Measurements from ENCODE around the gene FAXC. TPM values are rescaled to one million over a fixed set of nuclear protein-coding genes. Genes with fewer than 3 reads are reported as not detected.

The FAXC gene
- total RNA-seq (not detected), polyA plus RNA-seq (not detected), total RNA-seq (not detected)

GRCh38 chr6:99349171-99350141 lies at the start of gene FAXC:
Gene FAXC, minus strand, starts transcription at chr6:99349674. Its CDS starts 302 bp downstream, at chr6:99349372.
- ATAC-seq (no peak), DNase-seq (peak in 1 of 9 donors; percentile 40)
- ChIA-PET POLR2A (no interaction called here), CTCF (no interaction called here)
- Histone ChIP-seq H3K27me3 (ENCODE audit: control insufficient read depth in 2 of 2, insufficient read depth in 2 of 2, low read length in 2 of 2) (peaks cover 0 to 23% of the 10 kb centered on the region in 2 donors), H3K4me3 (ENCODE audit: low read length) (no peak within 1 kb of the TSS), H3K4me1 (ENCODE audit: control insufficient read depth in 2 of 2, insufficient read depth in 2 of 2, low read length in 2 of 2) (no peaks in the 10 kb centered on the region), H3K9me3 (ENCODE audit: control insufficient read depth in 2 of 3, low read length in 3 of 3) (no peaks in the 10 kb centered on the region), H3K36me3 (ENCODE audit: control insufficient read depth in 2 of 3, insufficient read depth in 3 of 3, low read length in 3 of 3) (no peaks in the 10 kb centered on the region), H3K27ac (ENCODE audit: low read depth, low read length) (no peak within 1 kb of the TSS)
- Mint-ChIP-seq H3K4me1 (peaks cover 0 to 5% (median 3%) of the 10 kb centered on the region in 7 donors), H3K27me3 (peaks cover 61 to 76% (median 65%) of the 10 kb centered on the region in 5 donors), H3K27ac (no peak within 1 kb of the TSS), H3K36me3 (no peaks in the 10 kb centered on the region), H3K4me3 (peak within 1 kb of the TSS in 7 of 10 donors; percentile 33 to 58 (median 52)), H3K9me3 (peaks cover 0 to 1% (median 0%) of the 10 kb centered on the region in 11 donors)
- intact Hi-C loops (cut with micrococcal nuclease) = no loop called here

- H3K27ac ChIP-seq (ENCODE audit: low read depth, low read length) = no peak overlapping the region
- CTCF ChIA-PET = no interaction called here
- no peak overlapping the region for H3K4me3 ChIP-seq (ENCODE audit: low read length)
- no peaks in the 10 kb centered on the region for H3K27me3 ChIP-seq (ENCODE audit: control insufficient read depth in 2 of 2, insufficient read depth in 2 of 2, low read length in 2 of 2)
- POLR2A ChIA-PET = interaction anchor here (0.7 to 4.5 kb wide), 3 partner anchors 10 to 28 kb away, joined by 3 to 34 read pairs (median 3); partner anchors contain the start of gene PNISR
- H3K4me1 ChIP-seq (ENCODE audit: control insufficient read depth in 2 of 2, insufficient read depth in 2 of 2, low read length in 2 of 2) = peaks cover 0 to 3% of the 10 kb centered on the region in 2 donors
- Mint-ChIP-seq H3K9me3 (peaks cover 0 to 4% (median 0%) of the 10 kb centered on the region in 11 donors), H3K27ac (peak overlapping the region in 3 of 9 donors; percentile 8 to 61 (median 16)), H3K27me3 (no peaks in the 10 kb centered on the region), H3K36me3 (peaks cover 11 to 20% (median 17%) of the 10 kb centered on the region in 5 donors), H3K4me1 (peaks cover 6 to 28% (median 16%) of the 10 kb centered on the region in 7 donors), H3K4me3 (no peak overlapping the region)
- no peaks in the 10 kb centered on the region for H3K9me3 ChIP-seq (ENCODE audit: control insufficient read depth in 2 of 3, low read length in 3 of 3)
- peak; percentile 28 for ATAC-seq
- no peak for DNase-seq
- intact Hi-C loops (cut with micrococcal nuclease) = no loop called here
- peaks cover 9 to 28% (median 15%) of the 10 kb centered on the region in 3 experiments for H3K36me3 ChIP-seq (ENCODE audit: control insufficient read depth in 2 of 3, insufficient read depth in 3 of 3, low read length in 3 of 3)
Observed at GRCh38 chr6:99397287-99397686, 47.8 kb upstream of the FAXC start.

- POLR2A ChIA-PET = interaction anchor here (0.6 to 4.5 kb wide), 7 partner anchors 9 to 175 kb away, joined by 3 to 34 read pairs (median 4); partner anchors contain the start of genes CCNC and PNISR
- H3K36me3 Mint-ChIP-seq = peaks cover 0 to 3% (median under 1%) of the 10 kb centered on the region in 5 donors
Observed at GRCh38 chr6:99393698-99394531, 44.4 kb upstream of the FAXC start, which contains the start of gene COQ3. Gene COQ3, minus strand, starts transcription at chr6:99394195. Its CDS starts 16 bp downstream, at chr6:99394179.

GRCh38 chr6:99393366-99393697 lies 43.9 kb upstream of the FAXC start:
- Mint-ChIP-seq H3K27me3 (no peaks in the 10 kb centered on the region), H3K9me3 (no peaks in the 10 kb centered on the region), H3K4me3 (peak overlapping the region; percentile 89 to 97 (median 93)), H3K27ac (peak overlapping the region in 8 of 9 donors; percentile 54 to 95 (median 92)), H3K4me1 (peaks cover 13 to 31% (median 21%) of the 10 kb centered on the region in 7 donors), H3K36me3 (peaks cover 0 to 3% (median 1%) of the 10 kb centered on the region in 5 donors)
- Histone ChIP-seq H3K27me3 (ENCODE audit: control insufficient read depth in 2 of 2, insufficient read depth in 2 of 2, low read length in 2 of 2) (no peaks in the 10 kb centered on the region), H3K36me3 (ENCODE audit: control insufficient read depth in 2 of 3, insufficient read depth in 3 of 3, low read length in 3 of 3) (peaks cover 0 to 5% (median 0%) of the 10 kb centered on the region in 3 experiments), H3K4me3 (ENCODE audit: low read length) (peak overlapping the region; percentile 77), H3K9me3 (ENCODE audit: control insufficient read depth in 2 of 3, low read length in 3 of 3) (no peaks in the 10 kb centered on the region), H3K4me1 (ENCODE audit: control insufficient read depth in 2 of 2, insufficient read depth in 2 of 2, low read length in 2 of 2) (peaks cover 0 to 3% of the 10 kb centered on the region in 2 donors), H3K27ac (ENCODE audit: low read depth, low read length) (peak overlapping the region; percentile 75)
- ChIA-PET CTCF (interaction anchor here (1.5 kb wide), 1 partner anchor 41 kb away, joined by 4 read pairs; no protein-coding TSS in a partner anchor), POLR2A (interaction anchor here (0.6 to 4.5 kb wide), 6 partner anchors 9 to 175 kb away, joined by 3 to 34 read pairs (median 4); partner anchors contain the start of genes CCNC and PNISR)
- DNase-seq (no peak), ATAC-seq (no peak)
- intact Hi-C loops (cut with micrococcal nuclease) = loop anchor here in 1 of 2 donors (1.0 kb wide), 1 partner anchor 63 kb away; no protein-coding TSS in a partner anchor

More at GRCh38 chr6:99393698-99394531, 44.4 kb upstream of the FAXC start, which contains the start of gene COQ3:
- H3K4me3 Mint-ChIP-seq = peak within 1 kb of the TSS; percentile 89 to 97 (median 93)
- H3K9me3 Mint-ChIP-seq = no peaks in the 10 kb centered on the region
- CTCF ChIA-PET = interaction anchor here (0.6 to 1.5 kb wide), 2 partner anchors 41 to 196 kb away, joined by 4 to 6 read pairs; no protein-coding TSS in a partner anchor
- H3K27me3 Mint-ChIP-seq = no peaks in the 10 kb centered on the region
- Histone ChIP-seq H3K36me3 (ENCODE audit: control insufficient read depth in 2 of 3, insufficient read depth in 3 of 3, low read length in 3 of 3) (peaks cover 0 to 7% (median 0%) of the 10 kb centered on the region in 3 experiments), H3K4me3 (ENCODE audit: low read length) (peak within 1 kb of the TSS; percentile 77), H3K27me3 (ENCODE audit: control insufficient read depth in 2 of 2, insufficient read depth in 2 of 2, low read length in 2 of 2) (no peaks in the 10 kb centered on the region), H3K9me3 (ENCODE audit: control insufficient read depth in 2 of 3, low read length in 3 of 3) (no peaks in the 10 kb centered on the region), H3K4me1 (ENCODE audit: control insufficient read depth in 2 of 2, insufficient read depth in 2 of 2, low read length in 2 of 2) (peaks cover 0 to 3% of the 10 kb centered on the region in 2 donors), H3K27ac (ENCODE audit: low read depth, low read length) (peak within 1 kb of the TSS; percentile 75)
- intact Hi-C loops (cut with micrococcal nuclease) = loop anchor here (1.0 kb wide), 2 partner anchors 31 to 64 kb away; partner anchors contain the start of gene PNISR (in 2 of the 2)
- H3K4me1 Mint-ChIP-seq = peaks cover 13 to 31% (median 21%) of the 10 kb centered on the region in 7 donors
- ATAC-seq (peak; percentile 65), DNase-seq (peak; percentile 48 to 79 (median 57))
- H3K27ac Mint-ChIP-seq = peak within 1 kb of the TSS; percentile 72 to 95 (median 93)

- Histone ChIP-seq H3K27ac (ENCODE audit: low read depth, low read length) (no peak overlapping the region), H3K9me3 (ENCODE audit: control insufficient read depth in 2 of 3, low read length in 3 of 3) (no peaks in the 10 kb centered on the region), H3K4me1 (ENCODE audit: control insufficient read depth in 2 of 2, insufficient read depth in 2 of 2, low read length in 2 of 2) (peaks cover 0 to 3% of the 10 kb centered on the region in 2 donors), H3K36me3 (ENCODE audit: control insufficient read depth in 2 of 3, insufficient read depth in 3 of 3, low read length in 3 of 3) (peaks cover 0 to 5% (median 0%) of the 10 kb centered on the region in 3 experiments), H3K4me3 (ENCODE audit: low read length) (no peak overlapping the region), H3K27me3 (ENCODE audit: control insufficient read depth in 2 of 2, insufficient read depth in 2 of 2, low read length in 2 of 2) (no peaks in the 10 kb centered on the region)
- DNase-seq (no peak), ATAC-seq (no peak)
- H3K4me3 Mint-ChIP-seq = no peak overlapping the region
- peaks cover 0 to 3% (median 0%) of the 10 kb centered on the region in 5 donors for H3K36me3 Mint-ChIP-seq
- H3K27ac Mint-ChIP-seq = no peak overlapping the region
- H3K9me3 Mint-ChIP-seq = no peaks in the 10 kb centered on the region
- ChIA-PET POLR2A (no interaction called here), CTCF (no interaction called here)
- intact Hi-C loops (cut with micrococcal nuclease) = no loop called here
- H3K4me1 Mint-ChIP-seq = peaks cover 13 to 37% (median 21%) of the 10 kb centered on the region in 7 donors
- H3K27me3 Mint-ChIP-seq = no peaks in the 10 kb centered on the region
Observed at GRCh38 chr6:99390896-99391295, 41.4 kb upstream of the FAXC start.

GRCh38 chr6:99384507-99384906 lies 35.0 kb upstream of the FAXC start:
- no peaks in the 10 kb centered on the region for H3K27me3 Mint-ChIP-seq
- H3K27ac ChIP-seq (ENCODE audit: low read depth, low read length) = no peak overlapping the region
- no peaks in the 10 kb centered on the region for H3K9me3 ChIP-seq (ENCODE audit: control insufficient read depth in 2 of 3, low read length in 3 of 3)
- H3K9me3 Mint-ChIP-seq = no peaks in the 10 kb centered on the region
- ChIA-PET POLR2A (no interaction called here), CTCF (no interaction called here)
- H3K4me3 ChIP-seq (ENCODE audit: low read length) = no peak overlapping the region
- no peak for ATAC-seq
- H3K4me1 Mint-ChIP-seq = peaks cover 0 to 12% (median 9%) of the 10 kb centered on the region in 7 donors
- no peak overlapping the region for H3K4me3 Mint-ChIP-seq
- H3K36me3 Mint-ChIP-seq = peaks cover 0 to 13% (median 7%) of the 10 kb centered on the region in 5 donors
- no peaks in the 10 kb centered on the region for H3K27me3 ChIP-seq (ENCODE audit: control insufficient read depth in 2 of 2, insufficient read depth in 2 of 2, low read length in 2 of 2)
- no peaks in the 10 kb centered on the region for H3K4me1 ChIP-seq (ENCODE audit: control insufficient read depth in 2 of 2, insufficient read depth in 2 of 2, low read length in 2 of 2)
- no peak overlapping the region for H3K27ac Mint-ChIP-seq
- intact Hi-C loops (cut with micrococcal nuclease) = no loop called here
- H3K36me3 ChIP-seq (ENCODE audit: control insufficient read depth in 2 of 3, insufficient read depth in 3 of 3, low read length in 3 of 3) = no peaks in the 10 kb centered on the region
- no peak for DNase-seq
